GM18505 (cell line): ENCODE results near the gene PHKB.

ENCODE experiments used
- ATAC-seq: cut with Tn5 transposase; IDR thresholded peaks from one replicate; pipeline ENCODE4 v1.9.1; 2021; ENCODE audit not compliant: unreplicated experiment
- POLR2A ChIP-seq: IDR thresholded peaks from 4 replicates; pipeline ENCODE4 v1.6.1; 2011; ENCODE audit warnings: borderline replicate concordance; ENCODE audit not compliant: insufficient read depth, insufficient read length; ENCODE audit errors: extremely low read depth

Gene PHKB

GRCh38 chr16:47624563-47624962, 163.4 kb downstream of the PHKB start:
- no peak for ATAC-seq
- TF ChIP-seq POLR2A = no peak

GRCh38 chr16:47625115-47625567, 164.0 kb downstream of the PHKB start:
- no peak for ATAC-seq
- no peak for TF ChIP-seq POLR2A

GRCh38 chr16:47626246-47626645, 165.1 kb downstream of the PHKB start:
- TF ChIP-seq POLR2A = no peak
- no peak for ATAC-seq

DNA sequence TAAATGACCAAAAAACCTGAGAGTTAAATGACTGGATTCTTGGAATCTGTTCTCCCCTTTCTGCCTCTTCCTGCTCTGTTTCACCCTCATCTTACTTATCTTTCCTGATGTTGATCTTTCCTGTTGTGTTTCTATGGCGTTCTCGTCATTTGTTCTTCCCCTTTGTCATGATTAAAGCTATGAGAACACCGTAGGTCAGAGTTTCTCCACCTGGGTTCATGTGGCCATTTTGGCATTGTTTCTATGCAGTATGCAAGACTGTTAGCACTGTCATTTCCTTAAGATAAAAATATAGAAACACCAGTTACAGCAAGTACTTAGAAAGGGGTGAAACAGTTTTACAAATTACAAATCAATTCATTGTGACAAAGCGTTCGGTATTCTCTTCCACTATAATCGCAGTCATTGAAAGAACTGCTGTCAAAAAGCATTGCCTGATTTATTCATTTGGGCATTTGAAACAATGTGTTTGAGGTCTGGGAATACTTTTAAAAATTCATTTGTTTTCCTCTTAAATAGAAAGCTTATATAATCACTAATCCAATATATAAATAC, 166.0 kb downstream of the PHKB start:
- TF ChIP-seq POLR2A = no peak
- ATAC-seq = no peak

- ATAC-seq = no peak
- no peak for TF ChIP-seq POLR2A
Observed at GRCh38 chr16:47627721-47628120, 166.6 kb downstream of the PHKB start.

DNA sequence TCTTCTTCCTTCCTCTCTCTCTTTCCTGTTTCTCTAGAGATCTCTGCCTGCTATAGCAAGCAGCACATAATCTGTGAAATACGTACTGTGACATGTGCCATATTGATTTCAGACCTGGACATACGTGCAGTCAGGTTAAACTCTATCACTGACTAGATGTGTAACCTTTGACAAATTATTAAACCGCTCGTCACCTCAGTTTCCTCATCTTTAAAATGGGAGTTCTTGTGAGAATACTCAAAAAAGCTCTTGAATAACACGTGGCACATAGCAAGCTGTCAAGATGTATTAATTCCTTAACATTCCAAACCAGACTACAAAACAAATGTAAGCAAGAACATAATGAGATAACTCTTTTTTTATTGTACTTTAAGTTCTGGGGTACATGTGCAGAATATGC, 170.0 kb downstream of the PHKB start:
- ATAC-seq = no peak
- no peak for TF ChIP-seq POLR2A

DNA sequence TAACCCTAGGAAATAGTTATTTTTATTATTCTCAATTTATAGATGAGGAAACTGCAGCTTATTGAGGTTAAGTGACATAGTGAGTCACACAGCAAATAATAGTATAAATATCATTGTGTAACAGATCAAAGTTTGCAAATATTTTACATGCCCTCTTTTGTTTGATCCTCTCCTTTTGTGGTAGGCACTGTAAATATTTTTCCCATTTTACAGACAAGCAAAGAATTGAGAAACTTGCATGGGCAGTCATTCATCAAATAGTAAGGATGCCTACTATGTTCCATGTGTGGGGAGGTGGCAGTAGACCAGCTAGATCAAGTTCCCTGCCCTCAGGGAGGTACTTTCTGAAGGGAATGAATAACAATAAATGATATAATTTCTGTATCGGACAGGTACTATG, 173.0 kb downstream of the PHKB start:
- no peak for TF ChIP-seq POLR2A
- no peak for ATAC-seq

DNA sequence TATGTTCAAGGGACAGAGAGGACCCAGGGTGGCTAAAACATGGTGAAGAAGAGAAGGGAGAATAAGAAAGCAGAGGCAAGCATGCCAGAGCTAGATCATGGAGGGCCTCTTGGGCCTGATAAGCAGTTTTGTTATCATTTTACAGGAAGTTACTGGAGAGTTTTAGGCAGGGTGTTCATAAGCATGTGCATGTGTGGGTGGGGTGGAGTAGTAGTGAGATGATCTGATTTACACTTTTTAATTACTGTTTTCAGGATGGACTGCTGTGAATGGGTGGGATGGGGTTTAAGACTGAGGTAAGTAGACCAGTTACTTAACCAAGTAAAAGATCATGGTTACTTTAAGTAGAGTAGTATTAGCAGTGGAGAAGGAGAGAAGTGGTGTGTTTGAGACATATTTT, 173.6 kb downstream of the PHKB start:
- TF ChIP-seq POLR2A = no peak
- ATAC-seq = no peak

DNA sequence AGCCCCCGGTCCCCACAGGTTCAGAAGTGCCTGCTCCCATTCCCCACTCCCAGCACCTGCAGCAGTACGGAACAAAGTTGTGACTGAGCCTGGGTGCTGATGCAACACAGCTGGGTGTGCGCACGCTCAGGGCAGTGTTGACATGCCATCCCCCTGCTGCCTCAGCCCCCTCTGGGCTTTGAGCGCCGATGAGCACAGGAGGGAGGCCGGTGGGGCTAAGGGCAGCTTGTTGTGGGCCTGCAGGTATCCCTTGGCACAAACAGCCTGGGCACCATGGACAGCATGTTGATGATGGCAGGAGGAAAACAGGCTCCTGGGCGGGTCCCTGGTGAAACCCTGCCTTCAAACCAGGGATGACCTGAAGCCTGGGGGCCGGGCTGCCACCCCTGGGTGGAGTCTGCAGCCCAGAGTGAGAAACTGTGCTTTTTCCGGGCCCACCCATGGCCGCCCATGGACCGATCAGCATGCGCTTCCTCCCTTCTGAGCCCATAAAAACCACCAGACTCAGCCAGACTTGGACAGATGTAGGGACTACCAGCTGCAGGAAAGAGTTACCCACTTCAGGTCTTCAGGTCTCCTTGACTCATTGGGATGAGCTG, 175.5 kb downstream of the PHKB start:
- no peak for TF ChIP-seq POLR2A
- no peak for ATAC-seq

DNA sequence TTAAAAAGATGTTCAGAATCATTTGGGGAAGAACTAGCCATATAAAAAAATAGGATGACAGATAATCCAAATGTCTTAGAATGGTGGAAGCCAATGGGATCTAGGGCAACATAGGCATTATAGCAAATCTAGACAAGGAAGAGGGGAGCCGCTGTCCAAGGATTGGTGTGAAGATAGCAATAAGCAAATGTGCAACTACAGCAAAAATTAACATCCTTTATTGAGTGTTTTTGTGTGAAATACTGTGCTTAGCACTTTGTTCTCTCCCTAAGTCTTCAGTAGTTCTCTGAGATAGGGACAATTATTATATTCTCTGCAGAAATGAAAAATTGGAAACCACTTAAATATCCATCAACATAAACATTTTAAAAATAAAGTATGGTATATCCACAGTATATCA, 177.0 kb downstream of the PHKB start:
- no peak for TF ChIP-seq POLR2A
- no peak for ATAC-seq

- ATAC-seq = no peak
- TF ChIP-seq POLR2A = no peak
Observed at GRCh38 chr16:47640661-47641060, 179.5 kb downstream of the PHKB start.

GRCh38 chr16:47643323-47644000, 182.3 kb downstream of the PHKB start:
- no peak for ATAC-seq
- TF ChIP-seq POLR2A = no peak

- no peak for TF ChIP-seq POLR2A
- no peak for ATAC-seq
Observed at GRCh38 chr16:47644166-47644565, 183.0 kb downstream of the PHKB start.

- ATAC-seq = no peak
- no peak for TF ChIP-seq POLR2A
Observed at GRCh38 chr16:47644661-47645060, 183.5 kb downstream of the PHKB start.
